HEK293T (cell line): Measurements from ENCODE around the gene SOX15.

Experiments used
- BHLHE40 ChIP-seq: fragments of 450-650 bp; IDR thresholded peaks from 2 replicates; pipeline ENCODE4 v1.6.1; 2016; ENCODE audit warnings: mild to moderate bottlenecking, moderate library complexity, borderline replicate concordance
- FOXA1 ChIP-seq: fragments of 450-650 bp; IDR thresholded peaks from 2 replicates; pipeline ENCODE4 v1.6.1; 2016; ENCODE audit warnings: mild to moderate bottlenecking
- FOXM1 ChIP-seq: fragments of 450-650 bp; IDR thresholded peaks from 2 replicates; pipeline ENCODE4 v1.6.1; 2017; ENCODE audit warnings: mild to moderate bottlenecking, borderline replicate concordance
- HDGF ChIP-seq: fragments of 450-650 bp; IDR thresholded peaks from 2 replicates; pipeline ENCODE4 v1.6.1; 2017; ENCODE audit warnings: antibody characterized with exemption, borderline replicate concordance
- L3MBTL2 ChIP-seq: fragments of 450-650 bp; conservative IDR thresholded peaks from 2 replicates; pipeline ENCODE4 v1.6.1; 2016; ENCODE audit warnings: mild to moderate bottlenecking
- LEF1 ChIP-seq: fragments of 450-650 bp; IDR thresholded peaks from 2 replicates; pipeline ENCODE4 v1.6.1; 2017; ENCODE audit warnings: mild to moderate bottlenecking, borderline replicate concordance
- NFRKB ChIP-seq: fragments of 450-650 bp; IDR thresholded peaks from 2 replicates; pipeline ENCODE4 v1.6.1; 2016; ENCODE audit warnings: mild to moderate bottlenecking, moderate library complexity
- SUZ12 ChIP-seq: fragments of 450-650 bp; IDR thresholded peaks from 2 replicates; pipeline ENCODE4 v1.6.1; 2016; ENCODE audit warnings: mild to moderate bottlenecking
- TARDBP ChIP-seq: fragments of 450-650 bp; IDR thresholded peaks from 2 replicates; pipeline ENCODE4 v1.6.1; 2016
- TF ChIP-seq, protein P1 (sequence below): fragments of 450-650 bp; IDR thresholded peaks from 2 replicates; pipeline ENCODE4 v1.6.1; 2016

DNA sequence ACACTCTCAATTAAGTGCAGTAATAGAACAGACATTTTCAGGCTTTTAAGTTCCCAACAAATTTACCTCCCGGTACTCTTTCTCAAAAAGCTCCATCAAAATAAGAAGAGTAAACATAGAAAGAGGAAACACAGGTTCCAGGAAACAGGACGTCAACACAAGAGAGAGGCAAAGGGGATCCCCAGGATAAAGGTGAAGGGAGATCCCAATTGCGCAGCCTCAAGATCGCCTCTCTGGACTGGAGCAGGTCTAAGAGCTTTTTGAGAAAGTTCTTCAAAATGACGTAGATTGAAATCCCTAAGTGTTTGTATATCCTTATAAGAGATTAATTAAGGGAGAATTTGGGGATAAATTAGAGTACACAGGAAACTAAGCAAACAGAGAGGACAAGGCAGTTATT lies 28.7 kb upstream of the SOX15 start:
- no peak for TF ChIP-seq L3MBTL2
- TF ChIP-seq HDGF: no peak
- TF ChIP-seq, protein P1, sequence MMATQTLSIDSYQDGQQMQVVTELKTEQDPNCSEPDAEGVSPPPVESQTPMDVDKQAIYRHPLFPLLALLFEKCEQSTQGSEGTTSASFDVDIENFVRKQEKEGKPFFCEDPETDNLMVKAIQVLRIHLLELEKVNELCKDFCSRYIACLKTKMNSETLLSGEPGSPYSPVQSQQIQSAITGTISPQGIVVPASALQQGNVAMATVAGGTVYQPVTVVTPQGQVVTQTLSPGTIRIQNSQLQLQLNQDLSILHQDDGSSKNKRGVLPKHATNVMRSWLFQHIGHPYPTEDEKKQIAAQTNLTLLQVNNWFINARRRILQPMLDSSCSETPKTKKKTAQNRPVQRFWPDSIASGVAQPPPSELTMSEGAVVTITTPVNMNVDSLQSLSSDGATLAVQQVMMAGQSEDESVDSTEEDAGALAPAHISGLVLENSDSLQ: no peak
- TF ChIP-seq TARDBP: no peak
- no peak for TF ChIP-seq NFRKB
- no peak for TF ChIP-seq FOXM1
- TF ChIP-seq FOXA1: no peak
- no peak for TF ChIP-seq BHLHE40
- TF ChIP-seq SUZ12: no peak
- TF ChIP-seq LEF1: no peak
